OCI-LY3 (cell line): ENCODE data around the gene TBC1D1.
A peak's percentile ranks its signal among the peaks of the same experiment; 100 is the strongest.

Experiments
- H2AFZ ChIP-seq: fragments of 200-600, 300-600 bp; shearing (Covaris generic); 2 replicates; pipeline ENCODE4 v1.6.0; 2014; ENCODE audit warnings: antibody characterized with exemption, low read depth, low read length
- H3K27ac ChIP-seq: fragments of 200-600, 300-600 bp; sonication (generic); 2 replicates; pipeline ENCODE4 v1.5.1; 2014; ENCODE audit warnings: mild to moderate bottlenecking, low read length, moderate library complexity, mixed read lengths
- H3K27me3 ChIP-seq: fragments of 200-600, 300-600 bp; sonication (generic); 2 replicates; pipeline ENCODE4 v1.6.1; 2014; ENCODE audit warnings: low read depth, low read length, mixed read lengths
- H3K36me3 ChIP-seq: fragments of 200-600, 300-600 bp; sonication (generic); replicated peaks from 2 replicates; pipeline ENCODE3; 2014; ENCODE audit warnings: low read depth, low read length, mixed read lengths
- H3K4me1 ChIP-seq: fragments of 300-600, 200-600 bp; sonication (generic); 2 replicates; pipeline ENCODE4 v1.6.1; 2014; ENCODE audit warnings: low read length, mixed read lengths
- H3K4me2 ChIP-seq: fragments of 200-600, 300-600 bp; sonication (generic); 2 replicates; pipeline ENCODE4 v1.6.1; 2014; ENCODE audit warnings: low read length, mixed read lengths
- H3K4me3 ChIP-seq: fragments of 300-600, 200-600 bp; sonication (generic); 2 replicates; pipeline ENCODE4 v1.5.1; 2014; ENCODE audit warnings: antibody characterized with exemption, mild to moderate bottlenecking, low read length, moderate library complexity
- H3K79me2 ChIP-seq: fragments of 300-600, 200-600 bp; shearing (Covaris generic); 2 replicates; pipeline ENCODE4 v1.6.1; 2014; ENCODE audit warnings: mild to moderate bottlenecking, low read length, mixed read lengths
- H3K9ac ChIP-seq: fragments of 300-600, 200-600 bp; shearing (Covaris generic); 2 replicates; pipeline ENCODE4 v1.6.0; 2014; ENCODE audit warnings: mild to moderate bottlenecking, low read length, moderate library complexity
- H3K9me3 ChIP-seq: fragments of 200-600, 300-600 bp; shearing (Covaris generic); 2 replicates; pipeline ENCODE4 v1.6.1; 2014; ENCODE audit warnings: low read length, mixed read lengths; ENCODE audit not compliant: insufficient read depth
- H4K20me1 ChIP-seq: fragments of 200-600, 300-600 bp; sonication (generic); 2 replicates; pipeline ENCODE4 v1.6.1; 2016; ENCODE audit warnings: low read length, mixed read lengths; ENCODE audit not compliant: insufficient read depth
- CTCF ChIP-seq: fragments of 200-600, 300-600 bp; sonication (generic); IDR thresholded peaks from 2 replicates; pipeline ENCODE4 v1.5.1; 2014; ENCODE audit warnings: antibody characterized with exemption, low read length, low read depth
- EZH2phosphoT487 ChIP-seq: fragments of 200-600 bp; shearing (Covaris generic); IDR thresholded peaks from 2 replicates; pipeline ENCODE4 v1.6.1; 2018; ENCODE audit warnings: antibody characterized with exemption, mixed run types, low read depth

TBC1D1 gene

GRCh38 chr4:37885496-37885895 lies 5.4 kb upstream of the TBC1D1 start:
- peak overlapping the region; percentile 19; the same call in 1 of the 2 replicates for H3K27ac ChIP-seq
- peaks cover 4% of the 10 kb centered on the region for H3K36me3 ChIP-seq
- H4K20me1 ChIP-seq = no peaks in the 10 kb centered on the region
- peaks cover 35% of the 10 kb centered on the region for H3K4me1 ChIP-seq
- H3K9ac ChIP-seq = peak overlapping the region; percentile 39; the same call in 1 of the 2 replicates
- peak overlapping the region; percentile 25; the same call in 1 of the 2 replicates for H3K4me3 ChIP-seq
- H3K4me2 ChIP-seq = peak overlapping the region; percentile 49
- H3K27me3 ChIP-seq = peaks cover 9% of the 10 kb centered on the region
- H3K9me3 ChIP-seq = no peaks in the 10 kb centered on the region
- peak overlapping the region; percentile 64; the same call in 1 of the 2 replicates for H2AFZ ChIP-seq
- no peak for TF ChIP-seq CTCF
- no peak for TF ChIP-seq EZH2phosphoT487
- no peaks in the 10 kb centered on the region for H3K79me2 ChIP-seq

DNA sequence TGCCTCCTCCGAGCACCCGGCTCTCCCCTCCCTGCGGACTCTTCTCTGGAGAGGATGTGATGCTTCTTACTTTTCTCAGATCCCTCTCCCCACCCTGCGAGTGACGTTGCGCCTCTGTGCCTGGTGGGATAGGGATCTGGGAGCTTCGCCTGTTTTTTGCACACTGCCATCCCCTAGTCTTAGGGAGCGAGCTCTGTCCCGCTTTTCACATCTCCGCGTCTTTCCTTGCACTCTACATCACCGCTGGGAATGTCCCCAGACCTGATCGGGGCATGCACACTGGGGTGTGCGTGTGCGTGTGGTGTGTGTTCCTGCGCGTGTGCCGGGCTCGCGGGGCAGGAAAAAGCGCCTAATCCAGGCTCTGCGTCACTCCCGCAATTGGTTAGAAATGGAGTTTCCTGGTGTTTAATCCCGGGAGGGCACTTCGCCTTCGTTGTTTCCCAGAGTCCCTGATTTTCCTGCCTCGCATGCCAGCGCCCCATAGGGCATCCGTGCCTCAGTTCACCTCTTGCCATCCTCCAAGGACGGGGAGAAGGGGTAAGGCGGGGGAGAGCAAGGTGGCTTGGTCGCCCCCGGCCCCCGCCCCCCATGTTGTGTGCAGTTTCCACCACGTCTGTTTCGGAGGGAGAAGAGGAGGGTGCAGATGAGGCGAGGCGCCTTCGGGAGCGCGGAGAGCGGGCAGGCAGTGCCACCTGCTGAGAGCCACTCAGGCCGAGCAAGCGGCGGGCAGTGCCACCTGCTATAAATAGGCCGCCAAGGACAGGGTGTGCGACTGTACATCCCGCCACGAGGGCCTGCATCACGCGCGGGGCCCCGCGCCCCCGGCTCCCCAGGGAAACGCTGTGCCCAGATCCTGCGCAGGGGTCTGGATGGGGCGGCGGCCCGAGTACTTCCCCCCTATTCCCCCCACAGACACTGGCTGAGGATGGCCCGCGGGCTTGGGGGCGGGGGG lies 759 bp upstream of the TBC1D1 start:
- peak overlapping the region; percentile 87 for H3K4me2 ChIP-seq
- H3K4me3 ChIP-seq = peak overlapping the region; percentile 82
- peaks cover 52% of the 10 kb centered on the region for H3K4me1 ChIP-seq
- peaks cover 5% of the 10 kb centered on the region; the same call in 1 of the 2 replicates for H3K79me2 ChIP-seq
- peak overlapping the region; percentile 81 for H3K9ac ChIP-seq
- H3K36me3 ChIP-seq = peaks cover under 1% of the 10 kb centered on the region
- H4K20me1 ChIP-seq = peaks cover 4% of the 10 kb centered on the region; the same call in 1 of the 2 replicates
- peak overlapping the region; percentile 60; the same call in 1 of the 2 replicates for H3K27ac ChIP-seq
- H2AFZ ChIP-seq = peak overlapping the region; percentile 69; the same call in 1 of the 2 replicates
- TF ChIP-seq EZH2phosphoT487 = no peak
- peak; percentile 19; the same call in 1 of the 2 replicates for TF ChIP-seq CTCF
- no peaks in the 10 kb centered on the region for H3K9me3 ChIP-seq
- H3K27me3 ChIP-seq = peaks cover 9% of the 10 kb centered on the region

- Histone ChIP-seq H3K4me1 (peaks cover 55% of the 10 kb centered on the region), H3K79me2 (peaks cover 5% of the 10 kb centered on the region; the same call in 1 of the 2 replicates), H4K20me1 (peaks cover 12% of the 10 kb centered on the region), H2AFZ (0 out of 2 replicates have a peak overlapping the region, but pooled peaks have one; percentile 69), H3K27me3 (peaks cover 9% of the 10 kb centered on the region), H3K36me3 (no peaks in the 10 kb centered on the region), H3K27ac (peak overlapping the region; percentile 60), H3K9ac (peak overlapping the region; percentile 81), H3K4me3 (peak overlapping the region; percentile 82), H3K9me3 (no peaks in the 10 kb centered on the region), H3K4me2 (peak overlapping the region; percentile 87)
- TF ChIP-seq EZH2phosphoT487 (no peak), CTCF (no peak)
These were observed 626 bp downstream of the TBC1D1 start for GRCh38 chr4:37891260-37892159.
